HTERT RPE-1 (cell line): ENCODE data around the gene TDRD3.
"Not testable (repeated sequence)": the region's sequence is repeated elsewhere in the genome, so short reads cannot be mapped to it uniquely, and the experiment has no call there.

Experiments
- in situ Hi-C: fragments of 300-500 bp; cut with MboI; formaldehyde crosslinking; loops from 4 replicates; pipeline ENCODE4 v1.14.3; 2020; ENCODE audit warnings: low sequenced_read_pairs

Gene TDRD3

DNA sequence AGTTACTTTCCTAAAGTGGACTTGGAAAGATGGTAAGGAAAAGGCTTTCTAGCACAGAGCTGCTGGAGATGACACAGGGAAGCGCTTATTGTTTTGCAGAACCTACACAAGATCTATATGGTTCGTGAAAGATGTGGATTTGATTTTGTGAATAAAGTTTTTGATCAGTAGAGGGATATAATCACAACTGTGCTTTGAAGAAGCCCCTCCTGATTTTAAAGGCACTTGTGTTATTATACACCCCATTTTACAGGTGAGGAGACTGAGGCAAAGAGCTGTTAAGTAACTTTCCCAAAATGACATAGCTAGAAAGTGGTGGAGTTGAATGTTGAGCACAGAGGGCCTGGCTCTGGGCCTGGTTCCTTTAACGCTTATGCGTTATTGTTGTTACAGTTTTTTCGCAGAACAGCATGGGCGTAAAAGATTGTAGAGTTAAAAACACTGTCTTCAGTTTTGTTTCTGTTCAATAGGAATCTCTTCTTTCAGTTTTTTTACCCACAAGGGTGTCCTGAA is 1.4 kb downstream of the TDRD3 start:
- in situ Hi-C loops, result no loop called here

DNA sequence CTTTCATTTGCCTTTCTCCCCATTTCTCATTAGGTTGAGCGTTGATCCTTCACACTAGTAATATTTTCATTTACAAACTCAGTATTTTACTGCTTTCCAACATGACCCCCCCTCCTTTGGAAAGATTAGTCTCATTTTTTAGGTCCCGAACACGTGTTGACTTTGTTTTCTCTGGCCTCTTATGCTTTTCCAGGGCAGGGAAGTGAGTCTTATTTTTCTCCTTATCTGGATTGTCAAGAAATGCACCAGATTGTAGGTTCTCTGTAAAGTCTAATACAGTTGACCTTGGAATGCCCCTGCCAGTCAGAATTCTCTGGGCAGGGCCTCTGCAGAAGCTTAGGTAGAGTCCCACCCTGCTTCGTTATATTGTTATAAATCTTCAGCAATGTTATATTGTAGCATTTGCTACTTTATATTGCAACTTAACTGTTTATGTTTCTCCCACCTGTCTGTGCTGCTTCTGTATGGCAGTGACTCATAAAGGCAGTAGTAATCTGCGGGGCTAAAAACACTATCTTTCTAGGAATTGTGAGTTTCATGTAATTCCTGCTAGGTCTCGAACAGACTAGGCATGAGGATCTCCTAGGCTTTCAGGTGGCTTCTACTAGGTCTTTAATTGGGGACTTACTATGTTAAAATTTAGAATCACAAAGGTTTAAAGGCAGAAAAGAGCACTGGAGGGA is 2.0 kb downstream of the TDRD3 start:
- in situ Hi-C loops, result no loop called here

DNA sequence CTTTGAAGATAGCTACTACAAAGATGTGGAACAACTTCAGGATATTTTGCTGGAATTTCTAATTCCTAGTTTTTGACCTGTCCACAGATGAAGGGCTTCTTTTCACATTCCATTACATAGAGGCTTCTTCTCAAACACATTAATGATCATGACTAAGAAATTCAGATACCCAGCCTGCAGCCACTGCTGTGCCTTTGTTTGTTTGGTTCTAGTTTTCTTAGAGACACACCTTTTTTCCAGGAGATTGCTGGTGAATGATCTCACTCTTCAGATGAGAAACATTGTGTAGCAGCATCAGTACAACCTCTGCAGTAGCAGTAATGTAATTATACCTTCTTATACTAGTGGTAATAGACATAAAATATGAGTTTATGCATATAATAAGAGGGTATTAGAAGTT is 5.0 kb downstream of the TDRD3 start:
- in situ Hi-C loops, result no loop called here

DNA sequence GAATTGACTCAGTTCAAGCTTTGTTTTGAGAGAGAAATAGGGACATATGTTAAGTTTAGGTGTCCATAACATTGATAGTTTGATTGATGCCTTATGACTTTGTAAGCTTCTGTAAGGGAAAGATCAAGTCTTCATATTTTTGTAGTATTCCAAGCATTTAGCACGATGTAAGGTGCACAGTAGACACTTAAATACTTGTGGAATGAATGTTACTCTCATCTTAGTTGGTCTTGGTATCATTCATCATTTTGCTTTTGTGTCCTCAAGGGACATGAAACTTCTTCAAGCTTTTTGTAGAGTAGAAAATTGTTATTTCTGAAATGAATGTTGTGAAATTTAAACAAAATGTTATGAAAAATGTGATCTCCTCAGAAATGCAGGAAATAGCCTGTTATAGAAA is 10.1 kb downstream of the TDRD3 start:
- in situ Hi-C loops, result no loop called here

DNA sequence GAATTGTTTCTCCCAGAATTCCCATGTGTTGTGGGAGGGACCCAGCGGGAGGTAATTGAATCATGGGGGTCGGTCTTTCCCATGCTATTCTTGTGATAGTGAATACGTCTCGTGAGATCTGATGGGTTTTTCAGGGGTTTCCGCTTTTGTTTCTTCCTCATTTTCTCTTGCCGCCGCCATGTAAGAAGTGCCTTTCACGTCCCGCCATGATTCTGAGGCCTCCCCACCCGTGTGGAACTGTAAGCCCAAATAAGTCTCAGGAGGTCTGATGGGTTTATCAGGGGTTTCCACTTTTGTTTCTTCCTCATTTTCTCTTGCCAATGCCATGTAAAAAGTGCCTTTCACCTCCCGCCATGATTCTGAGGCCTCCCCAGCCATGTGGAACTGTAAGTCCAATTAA is 10.8 kb downstream of the TDRD3 start:
- in situ Hi-C loops, result not testable (repeated sequence)

DNA sequence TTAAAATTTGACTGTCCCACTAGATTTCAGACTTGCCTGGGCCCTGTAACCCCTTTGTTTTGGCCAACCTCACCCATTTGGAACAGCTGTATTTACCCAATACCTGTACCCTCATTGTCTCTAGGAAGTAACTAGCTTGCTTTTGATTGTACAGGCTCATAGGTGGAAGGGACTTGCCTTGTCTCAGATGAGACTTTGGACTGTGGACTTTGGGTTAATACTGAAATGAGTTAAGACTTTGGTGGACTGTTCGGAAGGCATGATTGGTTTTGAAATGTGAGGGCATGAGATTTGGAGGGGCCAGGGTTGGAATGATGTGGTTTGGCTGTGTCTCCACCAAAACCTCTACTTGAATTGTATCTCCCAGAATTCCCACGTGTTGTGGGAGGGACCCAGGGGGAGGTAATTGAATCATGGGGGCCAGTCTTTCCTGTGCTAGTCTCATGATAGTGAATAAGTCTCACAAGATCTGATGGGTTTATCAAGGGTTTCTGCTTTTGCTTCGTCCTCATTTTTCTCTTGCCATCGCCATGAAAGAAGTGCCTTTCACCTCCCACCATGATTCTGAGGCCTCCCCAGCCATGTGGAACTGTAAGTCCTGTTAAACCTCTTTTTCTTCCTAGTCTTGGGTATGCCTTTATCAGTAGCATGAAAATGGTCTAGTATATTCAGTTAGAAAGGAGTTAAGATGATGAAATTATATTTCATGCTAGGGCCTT is 12.7 kb downstream of the TDRD3 start:
- in situ Hi-C loops, result not testable (repeated sequence)

DNA sequence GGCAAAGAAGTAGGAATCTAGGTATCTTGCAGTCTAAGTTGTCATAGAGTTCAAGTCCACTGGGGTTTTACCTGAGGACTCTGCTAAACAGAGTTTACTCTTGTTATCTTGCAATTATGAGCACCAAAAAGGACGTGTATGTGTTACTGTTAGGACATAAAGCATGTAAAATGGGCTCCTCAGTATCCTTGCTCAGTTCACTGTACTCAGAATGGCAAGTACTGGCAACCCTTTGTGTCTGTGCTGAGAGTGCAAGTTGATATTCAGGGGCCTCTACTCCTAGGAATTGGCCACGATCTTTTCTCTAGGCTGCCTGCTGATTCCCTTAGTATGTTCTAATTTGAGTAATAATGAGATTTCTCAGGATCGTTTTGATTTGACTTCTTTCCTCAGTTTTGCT is 13.3 kb downstream of the TDRD3 start:
- in situ Hi-C loops, result no loop called here

DNA sequence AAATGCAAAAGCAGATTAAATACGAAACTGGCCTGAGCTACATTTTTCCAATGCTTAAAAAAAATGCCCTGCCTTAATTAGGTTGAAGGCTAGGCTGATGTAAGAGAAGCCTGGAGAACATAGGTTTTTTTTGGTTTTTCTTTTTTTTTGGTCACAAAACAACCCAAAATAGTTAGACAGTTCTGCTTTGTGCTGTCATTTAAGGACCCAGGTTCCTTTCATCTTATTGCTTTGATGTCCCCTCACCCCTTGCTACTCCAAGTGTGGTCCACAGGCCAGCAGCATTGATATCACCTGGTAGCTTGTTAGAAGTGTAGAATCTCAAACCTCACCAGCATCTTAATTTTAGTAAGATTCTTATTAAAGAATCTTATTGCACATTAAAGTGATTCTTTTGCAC is 14.4 kb downstream of the TDRD3 start:
- in situ Hi-C loops, result no loop called here

DNA sequence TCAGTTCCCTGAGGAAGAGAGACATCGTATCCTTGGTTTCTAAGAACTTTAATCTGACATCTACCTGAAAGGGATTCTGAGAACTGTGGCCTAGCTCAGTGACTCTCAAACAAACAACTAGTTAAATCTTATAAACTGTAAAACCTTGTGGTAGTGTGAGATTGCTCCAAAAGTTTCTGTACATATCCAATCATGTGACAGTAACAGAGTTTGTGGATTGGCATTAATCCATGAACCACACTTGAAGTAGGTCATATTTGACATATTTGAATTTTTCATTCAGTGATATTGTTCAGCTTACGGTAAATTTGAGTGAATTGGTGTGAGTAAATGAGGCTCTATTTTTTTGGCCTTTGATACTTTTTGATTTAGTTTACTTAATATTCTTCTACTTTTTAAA is 15.0 kb downstream of the TDRD3 start:
- in situ Hi-C loops, result no loop called here

DNA sequence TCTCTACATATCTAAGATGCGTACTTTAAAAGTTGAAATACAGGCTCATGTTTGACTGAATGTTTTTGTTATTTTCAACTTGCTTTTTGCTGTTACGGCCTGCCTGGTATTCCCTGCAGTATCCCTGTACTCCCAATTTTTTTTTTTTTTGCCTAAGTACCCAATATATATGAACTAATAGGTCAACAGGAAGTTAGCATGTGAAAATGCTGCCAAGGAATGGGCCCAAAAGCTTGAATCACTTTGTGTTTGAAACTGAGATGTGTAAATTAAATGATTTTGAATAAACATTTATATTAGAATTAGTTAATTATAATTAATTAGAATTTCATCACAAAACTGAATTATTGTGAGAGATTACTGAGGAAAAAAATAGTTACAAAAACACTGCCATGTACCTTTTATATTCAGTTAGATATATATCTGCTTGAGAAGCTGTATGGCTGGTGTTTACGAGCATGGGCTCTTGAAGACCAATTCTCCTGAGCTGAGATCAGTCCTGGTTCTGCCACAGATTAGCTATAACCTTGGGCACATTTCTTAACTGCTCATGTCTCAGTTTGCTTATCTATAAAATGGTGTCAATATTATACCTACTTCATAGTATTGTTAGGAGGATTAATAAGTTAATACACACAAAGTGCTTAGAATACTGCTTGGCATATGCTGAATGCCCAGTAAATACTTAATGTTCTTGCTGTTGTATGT is 16.0 kb downstream of the TDRD3 start:
- in situ Hi-C loops, result no loop called here

DNA sequence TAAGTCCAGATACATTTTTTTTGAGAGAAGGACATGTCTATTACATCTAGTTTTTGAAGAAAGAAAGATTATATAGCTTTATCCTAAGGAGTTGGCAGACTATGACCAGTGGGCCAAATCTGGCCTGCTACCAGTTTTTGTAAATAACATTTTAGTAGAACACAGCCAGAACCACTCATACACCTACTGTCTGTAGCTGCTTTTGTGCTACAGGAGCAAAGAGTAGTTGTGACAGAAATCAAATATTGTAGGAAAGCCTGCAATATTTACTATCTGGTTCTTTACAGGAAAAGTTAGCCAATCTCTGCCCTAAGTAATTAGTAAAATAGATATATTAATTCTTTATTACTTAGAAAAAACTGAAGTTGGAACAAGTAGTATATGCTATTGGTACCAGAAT is 17.2 kb downstream of the TDRD3 start:
- in situ Hi-C loops, result no loop called here

DNA sequence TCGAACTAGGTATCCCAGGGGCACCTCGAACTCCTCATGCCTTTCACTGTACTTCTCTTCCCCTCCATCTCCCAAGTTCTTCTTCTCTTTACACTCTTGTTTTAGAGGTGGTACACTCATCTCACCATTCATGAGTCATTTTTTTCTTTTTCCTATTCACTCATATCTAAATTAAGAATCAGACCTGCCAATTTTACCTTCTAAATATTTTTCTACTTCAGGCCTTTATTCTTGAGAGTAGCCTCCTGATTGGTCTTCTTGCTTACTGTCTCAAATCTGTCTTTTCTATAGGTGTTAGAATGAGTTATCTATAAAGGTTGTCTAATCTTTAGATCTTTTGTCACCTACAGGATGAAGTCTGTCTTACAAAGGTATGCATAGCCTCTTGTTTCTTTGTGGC is 20.7 kb downstream of the TDRD3 start:
- in situ Hi-C loops, result no loop called here

DNA sequence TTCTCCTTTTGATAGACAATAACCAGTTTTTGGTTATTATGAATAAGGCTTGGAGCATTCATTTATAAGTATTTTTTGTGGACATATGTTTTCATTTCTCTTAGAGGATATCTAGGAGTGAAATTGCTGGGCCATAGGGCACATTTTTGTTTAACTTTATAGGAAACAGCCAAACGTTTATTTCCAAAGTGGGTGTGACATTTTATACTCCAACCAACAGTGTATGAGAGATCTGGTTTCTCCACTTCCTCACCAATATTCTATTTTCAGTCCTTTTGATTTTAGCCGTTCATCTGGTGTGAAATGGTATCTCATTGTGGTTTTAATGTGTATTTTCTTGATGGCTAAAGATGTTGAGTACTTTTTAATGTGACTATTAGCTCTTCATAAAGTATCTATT is 21.9 kb downstream of the TDRD3 start:
- in situ Hi-C loops, result no loop called here

DNA sequence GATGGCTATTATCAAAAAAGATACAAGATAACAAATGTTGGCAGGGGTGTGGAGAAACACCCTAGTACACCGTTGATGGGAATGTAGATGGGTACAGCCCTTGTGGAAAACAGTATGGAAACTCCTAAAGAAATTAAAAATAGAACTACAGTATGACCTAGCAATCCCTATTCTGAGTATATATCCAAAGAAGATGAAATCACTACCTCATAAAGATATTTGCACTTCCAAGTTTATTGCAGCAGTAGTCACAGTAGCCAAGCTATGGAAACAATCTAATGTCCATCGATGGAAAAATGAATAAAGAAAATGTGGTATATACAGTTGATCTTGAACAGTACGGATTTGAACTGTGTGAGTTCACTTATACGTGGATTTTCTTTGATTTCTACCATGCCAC is 28.3 kb downstream of the TDRD3 start:
- in situ Hi-C loops, result no loop called here

DNA sequence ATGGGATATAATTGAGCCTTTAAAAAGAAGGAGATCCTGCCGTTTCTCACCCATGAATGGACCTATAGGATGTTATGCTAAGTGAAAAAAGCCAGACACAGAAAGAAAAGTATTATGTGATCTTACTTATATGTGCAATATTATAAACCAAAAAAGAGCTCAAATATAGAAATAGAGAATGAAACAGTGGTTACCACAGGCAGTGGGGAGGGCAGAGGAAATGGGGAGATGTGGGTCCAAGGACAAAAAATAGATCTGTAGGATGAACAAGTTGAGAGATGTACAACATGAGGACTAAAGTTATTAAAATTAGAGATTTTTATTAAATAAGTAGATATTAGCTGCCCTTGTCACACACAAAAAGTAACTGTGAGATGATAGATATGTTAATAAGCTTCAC is 29.1 kb downstream of the TDRD3 start:
- in situ Hi-C loops, result no loop called here

DNA sequence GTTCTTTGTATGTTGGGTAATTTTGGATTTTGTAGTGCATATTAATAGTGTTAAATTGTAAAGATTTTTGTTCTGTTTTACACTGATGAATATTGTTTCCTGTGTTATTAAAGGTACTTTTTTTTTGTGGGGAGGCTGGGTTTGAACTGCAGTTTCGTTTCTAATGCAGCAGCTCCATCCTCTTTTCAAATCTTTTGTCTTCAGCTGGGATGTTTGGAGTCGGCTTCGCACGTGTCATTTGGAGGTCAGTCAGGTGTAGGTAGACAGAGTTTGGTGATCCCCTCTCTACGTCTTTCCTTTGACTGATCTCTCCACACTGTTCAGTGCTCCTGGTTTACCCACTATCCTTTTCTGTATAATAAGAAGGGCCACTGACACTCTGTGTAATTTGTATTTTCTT is 30.3 kb downstream of the TDRD3 start:
- in situ Hi-C loops, result no loop called here

DNA sequence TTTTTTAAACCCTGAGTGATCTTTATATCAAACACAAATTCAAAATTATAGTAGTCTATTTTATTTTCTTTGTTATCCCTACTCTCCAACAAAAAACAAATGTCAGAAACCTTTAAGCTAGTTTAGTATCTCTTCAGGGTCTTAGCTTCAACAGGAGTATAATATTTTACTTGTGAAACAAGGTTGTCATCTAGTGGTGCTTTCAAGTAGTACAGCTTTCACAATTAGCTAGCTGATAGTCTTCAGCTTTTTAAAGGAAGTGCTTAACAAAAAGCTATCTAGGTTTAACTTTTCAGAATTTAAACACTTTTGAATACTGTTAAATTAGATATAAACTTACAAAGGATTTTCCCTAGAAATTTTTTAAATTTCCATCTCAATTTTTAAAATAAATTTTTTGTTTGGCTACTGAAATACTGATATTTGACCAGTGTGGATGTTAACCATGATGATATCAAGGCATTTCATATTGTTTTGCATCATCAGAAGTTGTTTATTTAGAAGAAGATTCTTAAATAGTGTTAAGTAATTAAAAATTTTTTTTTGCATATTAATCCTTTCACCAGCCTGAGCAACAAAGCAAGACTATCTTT is 34.2 kb downstream of the TDRD3 start:
- in situ Hi-C loops, result no loop called here

DNA sequence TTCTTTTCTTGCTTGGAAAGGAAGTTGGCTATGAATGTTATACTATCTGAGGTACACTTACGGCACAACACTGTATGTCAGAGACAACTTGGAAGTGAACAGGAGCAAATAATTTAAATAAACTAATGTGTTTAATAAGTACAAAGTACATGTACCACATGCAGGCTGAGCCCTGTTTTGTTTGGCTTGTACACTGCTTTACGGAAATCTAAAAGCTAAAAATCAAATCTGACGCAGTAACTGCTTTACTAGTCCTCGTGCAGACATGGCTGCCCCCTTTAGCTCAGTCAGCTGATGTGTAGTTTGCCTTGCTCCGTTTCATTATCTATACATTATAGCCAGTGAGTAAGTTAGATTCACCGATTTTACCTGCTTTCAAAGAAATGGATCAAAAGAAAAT is 36.5 kb downstream of the TDRD3 start:
- in situ Hi-C loops, result no loop called here

DNA sequence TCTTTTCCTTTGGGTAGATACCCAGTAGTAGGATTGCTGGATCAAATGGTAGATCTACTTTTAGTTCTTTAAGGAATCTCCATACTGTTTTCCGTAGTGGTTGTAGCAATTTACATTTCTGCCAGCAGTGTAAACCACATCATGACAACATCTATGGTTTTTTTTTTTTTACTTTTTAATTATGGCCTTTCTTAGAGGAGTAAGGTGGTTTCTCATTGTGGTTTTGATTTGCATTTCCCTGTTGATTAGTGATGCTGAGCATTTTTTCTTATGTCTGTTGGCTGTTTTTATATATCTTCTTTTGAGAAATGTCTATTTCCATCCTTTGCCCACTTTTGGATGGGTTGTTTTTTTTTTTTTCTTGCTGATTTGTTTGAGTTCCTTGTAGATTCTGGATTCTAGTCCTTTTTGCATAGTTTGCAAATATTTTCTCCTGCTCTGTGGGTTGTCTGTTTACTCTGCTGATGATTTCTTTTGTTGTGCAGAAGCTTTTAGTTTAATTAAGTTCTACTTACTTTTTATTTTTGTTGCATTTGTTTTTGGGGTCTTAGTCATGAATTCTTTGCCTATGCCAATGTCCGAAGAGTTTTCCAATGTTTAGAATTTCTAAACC is 38.8 kb downstream of the TDRD3 start:
- in situ Hi-C loops, result no loop called here

DNA sequence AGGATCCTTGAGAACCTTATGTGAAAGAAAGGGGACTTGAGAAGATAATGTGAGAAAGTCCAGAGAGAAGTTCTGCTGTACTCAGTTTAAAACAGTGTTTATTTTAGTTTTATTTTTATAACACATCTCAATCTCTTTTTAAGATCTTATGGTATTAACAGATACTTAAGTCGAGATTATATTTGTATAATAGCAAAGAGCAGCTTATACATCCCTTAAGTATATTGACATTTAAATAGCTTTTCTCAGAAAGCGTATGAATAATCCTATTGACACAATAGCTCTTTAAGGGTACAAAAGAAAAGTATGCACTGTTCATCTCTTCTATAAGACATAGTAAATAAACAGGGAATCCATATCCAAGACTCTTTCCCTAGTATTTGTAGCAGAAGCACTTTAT is 42.2 kb downstream of the TDRD3 start:
- in situ Hi-C loops, result no loop called here

DNA sequence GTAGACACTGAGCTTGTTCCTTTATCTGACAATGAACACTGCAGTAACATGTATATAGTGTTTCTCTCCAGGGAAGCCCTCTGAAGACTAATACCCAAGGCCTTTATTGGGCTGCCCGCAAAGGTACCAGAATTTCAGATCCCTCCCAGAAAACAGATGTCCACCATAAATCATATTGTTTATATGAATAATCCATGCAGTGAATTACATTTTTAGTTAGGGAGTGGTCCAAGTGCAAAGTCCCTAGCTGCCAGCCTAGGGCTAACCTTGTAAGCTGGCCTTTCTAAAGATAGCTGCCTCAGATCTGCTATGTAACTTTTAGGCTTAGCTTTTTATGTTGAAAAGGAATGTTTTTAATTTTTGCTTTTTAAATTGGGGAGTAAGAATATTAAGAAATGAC is 44.7 kb downstream of the TDRD3 start:
- in situ Hi-C loops, result no loop called here
